Glutamatergic neuron (in vitro differentiated cells): Measurements from ENCODE around the gene ADAMTS1. TPM values are rescaled to one million over a fixed set of nuclear protein-coding genes. Genes with fewer than 3 reads are reported as not detected.

Experiments
- DNase-seq: peaks from one replicate; pipeline ENCODE4 v3.0.0; 2022
- H3K27ac Mint-ChIP-seq: one replicate; pipeline ENCODE4 v1.8.0; 2020; ENCODE audit warnings: mild to moderate bottlenecking, mixed read lengths, inconsistent platforms; ENCODE audit not compliant: unreplicated experiment
- H3K27me3 Mint-ChIP-seq: one replicate; pipeline ENCODE4 v1.8.0; 2020; ENCODE audit warnings: mild to moderate bottlenecking, moderate library complexity, mixed read lengths, inconsistent platforms; ENCODE audit not compliant: unreplicated experiment
- H3K36me3 Mint-ChIP-seq: one replicate; pipeline ENCODE4 v1.8.0; 2020; ENCODE audit warnings: mild to moderate bottlenecking, mixed read lengths, inconsistent platforms; ENCODE audit not compliant: unreplicated experiment
- H3K4me1 Mint-ChIP-seq: one replicate; pipeline ENCODE4 v1.8.0; 2020; ENCODE audit warnings: mild to moderate bottlenecking, low read depth, mixed read lengths, inconsistent platforms; ENCODE audit not compliant: unreplicated experiment
- H3K4me3 Mint-ChIP-seq: one replicate; pipeline ENCODE4 v1.8.0; 2020; ENCODE audit warnings: mild to moderate bottlenecking, mixed read lengths, inconsistent platforms; ENCODE audit not compliant: unreplicated experiment
- H3K9me3 Mint-ChIP-seq: one replicate; pipeline ENCODE4 v1.8.0; 2020; ENCODE audit warnings: mild to moderate bottlenecking, moderate library complexity, mixed read lengths, inconsistent platforms; ENCODE audit not compliant: unreplicated experiment
- total RNA-seq: library from RNA; stranded (reverse); fragmentation: NEBNext Ultra II Directional; extraction: Animal tissue kit (Norgen Biotek cat#: 25700); gene quantifications from one replicate; pipeline ENCODE4 v1.2.1, GENCODE V29; 2021; ENCODE audit not compliant: unreplicated experiment
- TF ChIP-seq, protein P1 (sequence below): fragments of 200-600 bp; sonication (generic); IDR thresholded peaks from one replicate; pipeline ENCODE4 v1.5.0; 2021; ENCODE audit not compliant: partially characterized antibody, unreplicated experiment

ADAMTS1 gene
- total RNA-seq, 1 donor from 2014 or later: 1.1 TPM

DNA sequence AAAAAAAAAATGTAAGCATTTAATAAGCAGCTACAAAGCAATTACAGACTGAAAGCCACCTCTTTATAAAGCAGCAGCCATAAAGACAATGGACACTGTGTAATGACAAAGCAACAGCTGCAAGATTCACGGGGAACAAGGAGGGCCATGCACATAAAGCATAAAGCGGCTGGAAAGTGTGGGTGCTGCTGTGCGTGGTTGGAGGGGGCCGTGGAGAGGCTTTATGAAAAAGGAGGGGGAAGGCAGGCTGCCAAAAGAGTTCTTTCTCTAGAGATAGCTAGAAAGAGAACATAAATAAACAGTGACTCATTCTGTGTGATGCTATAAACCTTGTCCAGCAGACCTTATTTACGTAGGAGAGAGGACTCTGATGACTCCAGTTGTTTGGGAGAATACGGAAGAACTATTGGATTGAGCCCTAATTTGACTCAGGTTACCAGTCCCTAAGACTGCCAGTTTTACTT, 49.3 kb downstream of the ADAMTS1 start:
- DNase-seq: no peak
- Mint-ChIP-seq H3K4me1 (no peaks in the 10 kb centered on the region), H3K27ac (no peak overlapping the region), H3K9me3 (no peaks in the 10 kb centered on the region), H3K36me3 (no peaks in the 10 kb centered on the region), H3K27me3 (no peaks in the 10 kb centered on the region), H3K4me3 (no peak overlapping the region)
- TF ChIP-seq, protein P1, sequence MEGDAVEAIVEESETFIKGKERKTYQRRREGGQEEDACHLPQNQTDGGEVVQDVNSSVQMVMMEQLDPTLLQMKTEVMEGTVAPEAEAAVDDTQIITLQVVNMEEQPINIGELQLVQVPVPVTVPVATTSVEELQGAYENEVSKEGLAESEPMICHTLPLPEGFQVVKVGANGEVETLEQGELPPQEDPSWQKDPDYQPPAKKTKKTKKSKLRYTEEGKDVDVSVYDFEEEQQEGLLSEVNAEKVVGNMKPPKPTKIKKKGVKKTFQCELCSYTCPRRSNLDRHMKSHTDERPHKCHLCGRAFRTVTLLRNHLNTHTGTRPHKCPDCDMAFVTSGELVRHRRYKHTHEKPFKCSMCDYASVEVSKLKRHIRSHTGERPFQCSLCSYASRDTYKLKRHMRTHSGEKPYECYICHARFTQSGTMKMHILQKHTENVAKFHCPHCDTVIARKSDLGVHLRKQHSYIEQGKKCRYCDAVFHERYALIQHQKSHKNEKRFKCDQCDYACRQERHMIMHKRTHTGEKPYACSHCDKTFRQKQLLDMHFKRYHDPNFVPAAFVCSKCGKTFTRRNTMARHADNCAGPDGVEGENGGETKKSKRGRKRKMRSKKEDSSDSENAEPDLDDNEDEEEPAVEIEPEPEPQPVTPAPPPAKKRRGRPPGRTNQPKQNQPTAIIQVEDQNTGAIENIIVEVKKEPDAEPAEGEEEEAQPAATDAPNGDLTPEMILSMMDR: no peak

DNA sequence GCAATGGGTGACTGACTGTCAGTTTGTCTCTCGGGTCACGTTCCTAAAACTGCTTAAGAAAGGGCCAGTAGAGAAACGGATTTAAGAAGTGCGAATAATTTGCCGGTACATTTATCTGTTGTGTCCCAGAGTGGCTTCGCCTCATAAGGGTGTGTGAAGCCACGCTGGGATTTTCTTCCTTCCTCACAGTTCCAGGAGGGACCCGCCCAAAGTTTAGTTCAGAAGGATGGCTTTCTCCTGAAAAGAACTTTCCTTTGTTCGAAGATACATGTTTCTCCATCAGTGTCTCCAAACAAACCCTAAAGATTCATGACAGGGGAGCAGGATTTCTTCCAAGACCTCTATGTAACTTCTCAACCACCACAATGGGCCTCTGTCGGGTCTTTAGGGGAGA, 49.8 kb downstream of the ADAMTS1 start:
- no peaks in the 10 kb centered on the region for H3K27me3 Mint-ChIP-seq
- H3K9me3 Mint-ChIP-seq: no peaks in the 10 kb centered on the region
- TF ChIP-seq, protein P1: no peak
- no peaks in the 10 kb centered on the region for H3K4me1 Mint-ChIP-seq
- no peak overlapping the region for H3K27ac Mint-ChIP-seq
- no peak for DNase-seq
- no peak overlapping the region for H3K4me3 Mint-ChIP-seq
- H3K36me3 Mint-ChIP-seq: no peaks in the 10 kb centered on the region

DNA sequence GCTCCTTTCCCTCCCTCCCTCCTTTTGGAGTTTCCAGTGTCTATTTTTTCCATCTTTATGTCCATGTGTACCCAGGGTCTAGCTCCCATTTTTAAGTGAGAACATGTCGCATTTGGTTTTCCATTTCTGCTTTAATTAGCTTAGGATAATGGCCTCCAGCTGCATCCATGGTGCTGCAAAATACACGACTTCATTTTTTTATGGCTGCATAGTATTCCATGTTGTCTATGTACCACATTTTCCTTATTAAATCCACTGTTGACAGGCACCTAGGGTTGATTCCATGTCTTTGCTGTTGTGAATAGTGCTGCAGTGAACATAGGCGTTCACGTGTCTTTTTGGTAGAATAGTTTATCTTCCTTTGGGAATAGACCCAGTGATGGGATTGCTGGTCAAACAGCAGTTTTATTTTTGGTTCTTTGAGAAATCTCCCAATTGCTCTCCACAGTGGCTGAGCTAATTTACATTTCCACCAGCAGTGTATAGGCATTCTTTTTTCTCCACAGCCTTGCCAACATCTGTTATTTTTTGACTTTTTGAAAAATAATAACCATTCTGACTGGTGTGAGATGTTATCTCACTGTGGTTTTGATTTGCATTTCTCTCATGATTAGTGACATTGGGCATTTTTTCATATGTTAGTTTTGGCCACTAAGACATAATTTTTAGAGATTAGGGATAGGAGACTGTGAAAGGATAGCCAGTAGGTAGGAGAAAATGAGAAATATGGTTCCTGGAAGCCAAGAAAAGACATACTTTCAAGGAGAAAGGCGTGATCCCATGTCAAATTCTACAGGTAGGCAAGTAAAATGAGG, 50.4 kb downstream of the ADAMTS1 start:
- DNase-seq: no peak
- TF ChIP-seq, protein P1: no peak
- H3K27ac Mint-ChIP-seq: no peak overlapping the region
- no peaks in the 10 kb centered on the region for H3K9me3 Mint-ChIP-seq
- H3K4me1 Mint-ChIP-seq: no peaks in the 10 kb centered on the region
- H3K4me3 Mint-ChIP-seq: no peak overlapping the region
- H3K27me3 Mint-ChIP-seq: no peaks in the 10 kb centered on the region
- H3K36me3 Mint-ChIP-seq: no peaks in the 10 kb centered on the region

DNA sequence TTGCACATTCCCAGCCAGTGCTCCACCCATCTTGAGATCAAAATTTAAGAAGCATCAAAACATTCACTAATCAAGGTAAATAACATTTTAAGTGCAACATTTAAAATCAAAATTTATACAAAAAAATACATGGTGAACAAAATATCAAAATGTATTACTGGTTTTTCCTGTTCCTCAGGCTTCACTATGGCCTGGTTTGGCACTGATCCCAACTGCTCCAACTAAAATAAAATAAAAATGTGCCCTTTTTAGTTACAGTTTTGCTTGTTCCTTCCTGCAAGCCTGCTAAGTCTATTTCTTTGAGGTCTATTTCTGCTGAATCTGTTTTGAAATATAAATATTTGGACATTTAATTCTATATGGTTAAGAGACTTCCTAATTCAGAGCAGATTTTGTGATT, 54.9 kb downstream of the ADAMTS1 start:
- H3K9me3 Mint-ChIP-seq: no peaks in the 10 kb centered on the region
- no peak for DNase-seq
- H3K36me3 Mint-ChIP-seq: no peaks in the 10 kb centered on the region
- TF ChIP-seq, protein P1: no peak
- no peaks in the 10 kb centered on the region for H3K4me1 Mint-ChIP-seq
- H3K27ac Mint-ChIP-seq: no peak overlapping the region
- no peaks in the 10 kb centered on the region for H3K27me3 Mint-ChIP-seq
- no peak overlapping the region for H3K4me3 Mint-ChIP-seq

DNA sequence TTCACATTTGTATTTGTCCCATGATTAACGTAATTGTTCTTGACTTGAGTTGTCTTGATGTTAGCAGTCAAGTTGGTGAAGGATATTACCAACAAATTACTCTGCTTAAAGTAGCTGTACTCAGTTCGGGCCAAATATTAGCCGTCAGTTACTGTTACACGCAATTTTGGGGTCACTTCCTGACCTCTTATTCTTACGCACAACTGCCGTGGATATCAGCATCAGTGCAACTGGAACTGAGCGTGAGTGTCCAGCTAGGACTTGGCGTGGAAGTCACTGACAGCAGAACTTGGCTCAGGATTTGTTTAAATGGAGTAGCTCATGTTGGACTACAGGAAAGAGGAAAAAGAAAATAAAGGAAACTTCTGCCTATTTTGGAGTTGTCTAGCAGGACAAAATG, 56.4 kb downstream of the ADAMTS1 start:
- no peak overlapping the region for H3K27ac Mint-ChIP-seq
- no peaks in the 10 kb centered on the region for H3K36me3 Mint-ChIP-seq

More for the DNA sequence above, 56.4 kb downstream of the ADAMTS1 start:
- no peak for DNase-seq
- Mint-ChIP-seq H3K4me3 (no peak overlapping the region), H3K9me3 (no peaks in the 10 kb centered on the region), H3K4me1 (no peaks in the 10 kb centered on the region), H3K27me3 (no peaks in the 10 kb centered on the region)
- TF ChIP-seq, protein P1: no peak
